ENCODE measurements around the gene STAP2. TPM values are rescaled to one million over a fixed set of nuclear protein-coding genes. Genes with fewer than 3 reads are reported as not detected.
A peak's percentile ranks its signal among the peaks of the same experiment; 100 is the strongest.

STAP2 gene
- total and polyA plus RNA-seq, 2 donors (not counting 3 experiments of a cell fraction or from before 2014, with no cell fraction given) = 12.2 to 21.7 TPM

DNA sequence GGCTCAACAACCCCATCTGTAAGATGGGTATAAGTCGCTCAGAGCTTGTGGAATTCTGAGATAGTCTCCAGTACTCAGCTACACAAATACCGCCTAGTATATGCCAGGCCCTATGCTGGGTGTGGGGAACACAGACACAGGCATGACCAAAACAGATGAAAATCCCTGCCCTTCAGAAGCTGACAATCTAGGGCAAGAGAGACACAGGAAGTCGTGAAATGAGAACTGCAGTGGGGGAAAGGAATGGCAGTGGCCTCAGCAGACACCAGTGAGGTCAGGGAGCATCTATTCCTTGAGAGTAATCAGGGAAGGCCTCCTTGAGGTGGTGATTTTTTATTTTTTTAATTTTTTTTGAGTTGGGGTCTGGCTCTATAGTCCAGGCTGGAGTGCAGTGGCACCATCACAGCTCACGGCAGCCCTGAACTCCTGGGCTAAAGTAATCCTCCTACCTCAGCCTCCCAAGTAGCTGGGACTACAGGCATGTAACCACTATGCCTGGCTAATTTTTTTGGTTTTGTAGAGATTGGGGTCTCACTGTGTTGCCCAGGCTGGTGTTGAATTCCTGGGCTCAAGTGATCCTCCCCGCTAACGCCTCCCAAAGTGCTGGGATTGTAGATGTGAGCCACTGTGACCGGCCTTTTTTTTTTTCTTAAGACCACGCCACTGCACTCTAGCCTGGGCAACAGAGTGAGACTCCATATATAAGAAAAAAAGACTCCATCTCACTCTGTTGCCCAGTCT lies 39.6 kb downstream of the STAP2 start:
- Histone ChIP-seq H3K27me3 (ENCODE audit: control insufficient read depth in 2 of 2, insufficient read depth in 2 of 2, low read length in 2 of 2) (no peaks in the 10 kb centered on the region), H3K36me3 (ENCODE audit: control insufficient read depth in 2 of 2, extremely low read depth in 1 of 2, insufficient read depth in 2 of 2, low read length in 2 of 2) (no peaks in the 10 kb centered on the region), H3K4me3 (replicated peaks in 1 of 3; ENCODE audit: insufficient read depth in 1 of 3, low read depth in 1 of 3, low read length in 3 of 3) (no peak overlapping the region), H3K9me3 (replicated peaks; ENCODE audit: control insufficient read depth, insufficient read depth, low read length) (no peaks in the 10 kb centered on the region), H3K9me1 (replicated peaks; ENCODE audit: control insufficient read depth, extremely low read depth, insufficient read depth, low read length) (no peaks in the 10 kb centered on the region), H3K79me2 (ENCODE audit: control insufficient read depth, insufficient read depth, low read length) (no peaks in the 10 kb centered on the region), H3K4me2 (ENCODE audit: insufficient read depth, low read length) (no peak overlapping the region), H2AFZ (ENCODE audit: low read depth, low read length) (no peak overlapping the region), H3K27ac (ENCODE audit: insufficient read depth, low read depth, low read length) (no peak overlapping the region), H4K20me1 (replicated peaks; ENCODE audit: control insufficient read depth, extremely low read depth, insufficient read depth, low read length) (no peaks in the 10 kb centered on the region), H3K9ac (replicated peaks; ENCODE audit: extremely low read depth, insufficient read depth, low read length) (no peak overlapping the region), H3K4me1 (ENCODE audit: control insufficient read depth, extremely low read depth, insufficient read depth, low read length) (no peaks in the 10 kb centered on the region)
- dilution Hi-C loops (cut with MboI; ENCODE audit: extremely low pct_ligation_motif_present, low sequenced_read_pairs) = no loop called here
- no peak for TF ChIP-seq CTCF (IDR thresholded peaks at IDR 0.05; ENCODE audit: extremely low read depth in 1 of 2, insufficient read depth in 1 of 2, low read depth in 1 of 2, low read length in 2 of 2)
- no peak for TF ChIP-seq FOS (IDR thresholded peaks at IDR 0.05; ENCODE audit: borderline replicate concordance, insufficient read depth, low read length)
- no peak for TF ChIP-seq POLR2AphosphoS5 (IDR thresholded peaks at IDR 0.05; ENCODE audit: insufficient read depth, low read depth, low read length)
- FAIRE-seq (peak; percentile 52), DNase-seq (ENCODE audit: low read depth, low spot score) (no peak)
- intact Hi-C loops (cut with micrococcal nuclease) = no loop called here
- no TSS peak for BruUV-seq (replicated peaks)
- ChIA-PET CTCF (interaction anchor here (1.3 kb wide), 1 partner anchor 32 kb away, joined by 5 read pairs; no protein-coding TSS in a partner anchor), POLR2A (interaction anchor here (0.6 kb wide), 1 partner anchor 22 kb away, joined by 3 read pairs; no protein-coding TSS in a partner anchor)
